Cerebellar cortex (tissue), 1 donor: ENCODE measurements around the gene AP1G2.
A peak's percentile ranks its signal among the peaks of the same experiment; 100 is the strongest.

Source experiments
- DNase-seq: peaks from one replicate; pipeline ENCODE4 v3.0.0-alpha.2; 2015; ENCODE audit warnings: low spot score

Gene AP1G2

GRCh38 chr14:23570806-23571483, 3.4 kb upstream of the AP1G2 start:
- no peak for DNase-seq

GRCh38 chr14:23569443-23570151, 2.0 kb upstream of the AP1G2 start:
- DNase-seq = peak; percentile 96

- DNase-seq = peak; percentile 52
Measured at GRCh38 chr14:23568600-23569331, 1.2 kb upstream of the AP1G2 start.

- no peak for DNase-seq
Measured at GRCh38 chr14:23568021-23568599, 519 bp upstream of the AP1G2 start.

- peak; percentile 40 for DNase-seq
Measured at GRCh38 chr14:23566778-23567185, 809 bp downstream of the AP1G2 start.

GRCh38 chr14:23566112-23566777, 1.3 kb downstream of the AP1G2 start:
- DNase-seq = no peak

GRCh38 chr14:23565626-23566025, 2.0 kb downstream of the AP1G2 start:
- DNase-seq = no peak

- DNase-seq = no peak
Measured at GRCh38 chr14:23564876-23565275, 2.7 kb downstream of the AP1G2 start.

- no peak for DNase-seq
Measured at GRCh38 chr14:23564181-23564812, 3.3 kb downstream of the AP1G2 start.

GRCh38 chr14:23563473-23564180, 4.0 kb downstream of the AP1G2 start:
- no peak for DNase-seq

GRCh38 chr14:23562822-23563472, 4.6 kb downstream of the AP1G2 start:
- peak; percentile 72 for DNase-seq

GRCh38 chr14:23561873-23562821, 5.4 kb downstream of the AP1G2 start:
- peak; percentile 61 for DNase-seq

- no peak for DNase-seq
Measured at GRCh38 chr14:23561259-23561658, 6.3 kb downstream of the AP1G2 start.

GRCh38 chr14:23559926-23560520, 7.6 kb downstream of the AP1G2 start:
- no peak for DNase-seq

- DNase-seq = peak; percentile 72
Measured at GRCh38 chr14:23559010-23559925, 8.3 kb downstream of the AP1G2 start.

- DNase-seq = no peak
Measured at GRCh38 chr14:23558346-23559009, 9.1 kb downstream of the AP1G2 start.

GRCh38 chr14:23557946-23558345, 9.6 kb downstream of the AP1G2 start:
- DNase-seq = no peak
